Measurements from ENCODE around the gene ATXN2. TPM values are rescaled to one million over a fixed set of nuclear protein-coding genes. Genes with fewer than 3 reads are reported as not detected.

ATXN2 gene
- total RNA-seq, 1 donor from 2014 or later: 66.6 TPM

- Histone ChIP-seq H3K36me3 (peaks cover 84% of the 10 kb centered on the region), H3K9me3 (no peaks in the 10 kb centered on the region), H3K4me1 (peaks cover 73% of the 10 kb centered on the region), H3K27ac (no peak overlapping the region), H3K27me3 (no peaks in the 10 kb centered on the region), H3K4me3 (no peak overlapping the region)
- DNase-seq (no peak), ATAC-seq (no peak)
- intact Hi-C loops (cut with DNase I): no loop called here
- TF ChIP-seq CTCF (IDR thresholded peaks at IDR 0.05): no peak
These were observed 152.2 kb downstream of the ATXN2 start for GRCh38 chr12:111446631-111447570.

- Histone ChIP-seq H3K27ac (peak overlapping the region; percentile 70), H3K4me1 (peaks cover 75% of the 10 kb centered on the region), H3K9me3 (no peaks in the 10 kb centered on the region), H3K36me3 (peaks cover 81% of the 10 kb centered on the region), H3K4me3 (no peak overlapping the region), H3K27me3 (no peaks in the 10 kb centered on the region)
- intact Hi-C loops (cut with DNase I): no loop called here
- peak; percentile 9 for ATAC-seq
- no peak for DNase-seq
- no peak for TF ChIP-seq CTCF (IDR thresholded peaks at IDR 0.05)
These were observed 153.2 kb downstream of the ATXN2 start for GRCh38 chr12:111445726-111446581.

- intact Hi-C loops (cut with DNase I): no loop called here
- Histone ChIP-seq H3K4me3 (no peak overlapping the region), H3K9me3 (no peaks in the 10 kb centered on the region), H3K27ac (peak overlapping the region; percentile 70), H3K4me1 (peaks cover 80% of the 10 kb centered on the region), H3K27me3 (no peaks in the 10 kb centered on the region), H3K36me3 (peaks cover 72% of the 10 kb centered on the region)
- peak; percentile 78 for DNase-seq
- peak; percentile 87 for ATAC-seq
- TF ChIP-seq CTCF (IDR thresholded peaks at IDR 0.05): no peak
These were observed 154.0 kb downstream of the ATXN2 start for GRCh38 chr12:111444925-111445725.

GRCh38 chr12:111444314-111444924, 154.7 kb downstream of the ATXN2 start:
- peak overlapping the region; percentile 70 for H3K27ac ChIP-seq
- no peaks in the 10 kb centered on the region for H3K9me3 ChIP-seq
- H3K4me1 ChIP-seq: peaks cover 87% of the 10 kb centered on the region
- H3K27me3 ChIP-seq: no peaks in the 10 kb centered on the region
- DNase-seq (peak; percentile 64), ATAC-seq (no peak)
- H3K36me3 ChIP-seq: peaks cover 65% of the 10 kb centered on the region
- intact Hi-C loops (cut with DNase I): no loop called here
- no peak for TF ChIP-seq CTCF (IDR thresholded peaks at IDR 0.05)
- H3K4me3 ChIP-seq: no peak overlapping the region

GRCh38 chr12:111443586-111443985, 155.5 kb downstream of the ATXN2 start:
- Histone ChIP-seq H3K9me3 (no peaks in the 10 kb centered on the region), H3K27me3 (no peaks in the 10 kb centered on the region), H3K36me3 (peaks cover 57% of the 10 kb centered on the region), H3K27ac (peak overlapping the region; percentile 70), H3K4me1 (peaks cover 94% of the 10 kb centered on the region), H3K4me3 (no peak overlapping the region)
- DNase-seq (no peak), ATAC-seq (peak; percentile 62)
- TF ChIP-seq CTCF (IDR thresholded peaks at IDR 0.05): no peak
- intact Hi-C loops (cut with DNase I): no loop called here
